Measurements from ENCODE around the gene SHC4. TPM values are rescaled to one million over a fixed set of nuclear protein-coding genes. Genes with fewer than 3 reads are reported as not detected.

Gene SHC4
- total RNA-seq, 3 donors from 2014 or later: 0.31 to 3.6 (median 0.43) TPM

GRCh38 chr15:48930735-48931134, 33.0 kb downstream of the SHC4 start:
- no peak for DNase-seq
- ATAC-seq: no peak
- Histone ChIP-seq H3K4me3 (no peak overlapping the region), H3K9me3 (no peaks in the 10 kb centered on the region), H3K36me3 (ENCODE audit: low read depth) (no peaks in the 10 kb centered on the region), H3K4me1 (ENCODE audit: low read depth) (no peaks in the 10 kb centered on the region)
- TF ChIP-seq CTCF (IDR thresholded peaks at IDR 0.05): no peak
- intact Hi-C loops (cut with DNase I, micrococcal nuclease): no loop called here

GRCh38 chr15:48929661-48930060, 34.1 kb downstream of the SHC4 start:
- DNase-seq: no peak
- intact Hi-C loops (cut with DNase I, micrococcal nuclease): no loop called here
- no peak overlapping the region for H3K4me3 ChIP-seq
- H3K4me1 ChIP-seq (ENCODE audit: low read depth): no peaks in the 10 kb centered on the region
- no peaks in the 10 kb centered on the region for H3K9me3 ChIP-seq
- no peak for ATAC-seq
- TF ChIP-seq CTCF (IDR thresholded peaks at IDR 0.05): no peak
- H3K36me3 ChIP-seq (ENCODE audit: low read depth): no peaks in the 10 kb centered on the region

GRCh38 chr15:48928877-48929538, 34.7 kb downstream of the SHC4 start:
- intact Hi-C loops (cut with DNase I, micrococcal nuclease): no loop called here
- no peak overlapping the region for H3K4me3 ChIP-seq
- H3K4me1 ChIP-seq (ENCODE audit: low read depth): no peaks in the 10 kb centered on the region
- no peaks in the 10 kb centered on the region for H3K36me3 ChIP-seq (ENCODE audit: low read depth)
- TF ChIP-seq CTCF (IDR thresholded peaks at IDR 0.05): no peak
- no peak for DNase-seq
- ATAC-seq: no peak
- no peaks in the 10 kb centered on the region for H3K9me3 ChIP-seq

GRCh38 chr15:48925714-48926223, 38.0 kb downstream of the SHC4 start:
- intact Hi-C loops (cut with DNase I, micrococcal nuclease): no loop called here
- Histone ChIP-seq H3K9me3 (no peaks in the 10 kb centered on the region), H3K4me3 (no peak overlapping the region), H3K36me3 (ENCODE audit: low read depth) (no peaks in the 10 kb centered on the region), H3K4me1 (ENCODE audit: low read depth) (no peaks in the 10 kb centered on the region)
- ATAC-seq: no peak
- TF ChIP-seq CTCF (IDR thresholded peaks at IDR 0.05): no peak
- DNase-seq: no peak

GRCh38 chr15:48924528-48925393, 39.0 kb downstream of the SHC4 start:
- intact Hi-C loops (cut with DNase I, micrococcal nuclease): no loop called here

More at GRCh38 chr15:48924528-48925393, 39.0 kb downstream of the SHC4 start:
- ATAC-seq (no peak), DNase-seq (no peak)
- Histone ChIP-seq H3K9me3 (no peaks in the 10 kb centered on the region), H3K36me3 (ENCODE audit: low read depth) (no peaks in the 10 kb centered on the region), H3K4me3 (no peak overlapping the region), H3K4me1 (ENCODE audit: low read depth) (no peaks in the 10 kb centered on the region)
- TF ChIP-seq CTCF (IDR thresholded peaks at IDR 0.05): no peak

All from mucosa of descending colon (tissue), 3 donors.